Measurements from ENCODE around the gene SMYD3.

The SMYD3 gene

GRCh38 chr1:246146804-246147523 lies 360.1 kb downstream of the SMYD3 start:
- DNase-seq (ENCODE audit: low spot score), result no peak

GRCh38 chr1:246145900-246146299 lies 361.2 kb downstream of the SMYD3 start:
- DNase-seq (ENCODE audit: low spot score), result no peak

GRCh38 chr1:246144931-246145330 lies 362.1 kb downstream of the SMYD3 start:
- DNase-seq (ENCODE audit: low spot score), result no peak

- DNase-seq (ENCODE audit: low spot score), result no peak
These were observed 364.7 kb downstream of the SMYD3 start for GRCh38 chr1:246142320-246142893.

GRCh38 chr1:246141306-246141705 lies 365.8 kb downstream of the SMYD3 start:
- no peak for DNase-seq (ENCODE audit: low spot score)

GRCh38 chr1:246139745-246140182 lies 367.3 kb downstream of the SMYD3 start:
- DNase-seq (ENCODE audit: low spot score), result no peak

GRCh38 chr1:246138781-246139180 lies 368.3 kb downstream of the SMYD3 start:
- no peak for DNase-seq (ENCODE audit: low spot score)

- DNase-seq (ENCODE audit: low spot score), result no peak
These were observed 370.6 kb downstream of the SMYD3 start for GRCh38 chr1:246136477-246136876.

GRCh38 chr1:246134789-246135188 lies 372.3 kb downstream of the SMYD3 start:
- no peak for DNase-seq (ENCODE audit: low spot score)

GRCh38 chr1:246131095-246131494 lies 376.0 kb downstream of the SMYD3 start:
- DNase-seq (ENCODE audit: low spot score), result no peak

- no peak for DNase-seq (ENCODE audit: low spot score)
These were observed 378.5 kb downstream of the SMYD3 start for GRCh38 chr1:246128494-246129069.

GRCh38 chr1:246126580-246126979 lies 380.5 kb downstream of the SMYD3 start:
- no peak for DNase-seq (ENCODE audit: low spot score)

- no peak for DNase-seq (ENCODE audit: low spot score)
These were observed 385.0 kb downstream of the SMYD3 start for GRCh38 chr1:246122071-246122470.

- DNase-seq (ENCODE audit: low spot score), result no peak
These were observed 385.5 kb downstream of the SMYD3 start for GRCh38 chr1:246121533-246121932.

- DNase-seq (ENCODE audit: low spot score), result peak; percentile 56
These were observed 389.9 kb downstream of the SMYD3 start for GRCh38 chr1:246117066-246117791.

GRCh38 chr1:246114369-246114768 lies 392.7 kb downstream of the SMYD3 start:
- no peak for DNase-seq (ENCODE audit: low spot score)

- DNase-seq (ENCODE audit: low spot score), result no peak
These were observed 393.5 kb downstream of the SMYD3 start for GRCh38 chr1:246113555-246114095.

- DNase-seq (ENCODE audit: low spot score), result no peak
These were observed 395.5 kb downstream of the SMYD3 start for GRCh38 chr1:246111570-246111969.

- no peak for DNase-seq (ENCODE audit: low spot score)
These were observed 396.5 kb downstream of the SMYD3 start for GRCh38 chr1:246110343-246111219.

- DNase-seq (ENCODE audit: low spot score), result no peak
These were observed 398.7 kb downstream of the SMYD3 start for GRCh38 chr1:246108278-246108925.

Data from iPS-NIHi11 (cell line).